Measurements from ENCODE around the gene CLIC6.

Gene CLIC6

DNA sequence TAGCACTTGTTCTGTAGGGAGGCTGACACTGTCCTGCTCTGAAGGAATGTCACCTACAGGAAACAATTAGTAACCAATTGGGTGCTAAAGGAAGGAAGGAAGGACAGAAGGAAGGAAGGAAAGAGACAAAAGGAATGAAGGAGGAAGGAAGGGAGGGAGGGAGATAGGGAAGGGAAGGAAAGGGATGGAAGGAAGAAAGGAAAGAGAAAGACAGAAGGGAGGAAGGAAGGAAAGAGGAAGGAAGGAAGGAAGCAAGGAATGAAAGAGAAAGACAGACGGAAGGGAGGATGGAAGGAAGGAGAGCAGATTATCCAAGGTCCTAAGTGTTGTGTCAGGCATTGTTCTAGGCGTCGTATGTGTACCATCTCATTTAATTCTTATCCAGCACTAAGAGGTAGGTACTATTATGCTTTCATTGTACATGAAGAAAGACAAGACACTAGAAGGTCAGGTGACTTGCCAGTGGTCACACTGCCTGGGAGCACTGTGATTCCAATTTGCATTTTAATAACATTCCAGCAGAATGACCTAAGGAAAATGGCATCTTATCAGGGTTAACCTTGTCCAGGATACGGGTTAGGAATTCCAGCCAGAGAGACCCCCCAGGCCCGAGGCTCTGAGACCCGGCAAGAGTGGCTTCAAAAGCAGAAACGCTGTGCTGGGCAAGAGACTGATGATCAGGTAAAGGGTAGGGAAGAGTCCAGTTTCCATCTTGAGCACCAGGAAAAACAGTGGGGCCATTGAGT, 29.6 kb downstream of the CLIC6 start:
- no peak overlapping the region for H3K4me2 ChIP-seq (ENCODE audit: low read depth, low read length)
- H4K20me1 ChIP-seq (ENCODE audit: insufficient read depth, low read length), result no peaks in the 10 kb centered on the region
- no peak overlapping the region for H3K27ac ChIP-seq (ENCODE audit: low read length)
- H3K9me3 ChIP-seq (replicated peaks; ENCODE audit: insufficient read depth, low read length), result no peaks in the 10 kb centered on the region
- H3K9ac ChIP-seq (ENCODE audit: low read length), result no peak overlapping the region
- H3K9me2 ChIP-seq (replicated peaks; ENCODE audit: insufficient read depth, low read length), result no peaks in the 10 kb centered on the region
- no peak overlapping the region for H3K4me3 ChIP-seq (ENCODE audit: low read length)
- no peak for DNase-seq
- no peak overlapping the region for H2AFZ ChIP-seq (ENCODE audit: low read length)
- H3K79me2 ChIP-seq (ENCODE audit: low read length), result no peaks in the 10 kb centered on the region
- H3K27me3 ChIP-seq (replicated peaks; ENCODE audit: insufficient read depth, low read length), result no peaks in the 10 kb centered on the region
- H3K36me3 ChIP-seq (replicated peaks; ENCODE audit: insufficient read depth, low read length), result no peaks in the 10 kb centered on the region
- H3F3A ChIP-seq (ENCODE audit: insufficient read depth, low read length), result no peaks in the 10 kb centered on the region
- H3K4me1 ChIP-seq (ENCODE audit: low read length), result peaks cover 3% of the 10 kb centered on the region; the same call in 1 of the 2 replicates
- TF ChIP-seq EZH2 (optimal IDR thresholded peaks at IDR 0.05; ENCODE audit: low read depth, low read length) (no peak), EZH2phosphoT487 (IDR thresholded peaks at IDR 0.05; ENCODE audit: low read length) (no peak)
- TF ChIP-seq, protein P1, sequence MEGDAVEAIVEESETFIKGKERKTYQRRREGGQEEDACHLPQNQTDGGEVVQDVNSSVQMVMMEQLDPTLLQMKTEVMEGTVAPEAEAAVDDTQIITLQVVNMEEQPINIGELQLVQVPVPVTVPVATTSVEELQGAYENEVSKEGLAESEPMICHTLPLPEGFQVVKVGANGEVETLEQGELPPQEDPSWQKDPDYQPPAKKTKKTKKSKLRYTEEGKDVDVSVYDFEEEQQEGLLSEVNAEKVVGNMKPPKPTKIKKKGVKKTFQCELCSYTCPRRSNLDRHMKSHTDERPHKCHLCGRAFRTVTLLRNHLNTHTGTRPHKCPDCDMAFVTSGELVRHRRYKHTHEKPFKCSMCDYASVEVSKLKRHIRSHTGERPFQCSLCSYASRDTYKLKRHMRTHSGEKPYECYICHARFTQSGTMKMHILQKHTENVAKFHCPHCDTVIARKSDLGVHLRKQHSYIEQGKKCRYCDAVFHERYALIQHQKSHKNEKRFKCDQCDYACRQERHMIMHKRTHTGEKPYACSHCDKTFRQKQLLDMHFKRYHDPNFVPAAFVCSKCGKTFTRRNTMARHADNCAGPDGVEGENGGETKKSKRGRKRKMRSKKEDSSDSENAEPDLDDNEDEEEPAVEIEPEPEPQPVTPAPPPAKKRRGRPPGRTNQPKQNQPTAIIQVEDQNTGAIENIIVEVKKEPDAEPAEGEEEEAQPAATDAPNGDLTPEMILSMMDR (IDR thresholded peaks at IDR 0.05; ENCODE audit: low read length), result no peak

GRCh38 chr21:34700605-34701004, 31.8 kb downstream of the CLIC6 start:
- Histone ChIP-seq H3K27me3 (replicated peaks; ENCODE audit: insufficient read depth, low read length) (no peaks in the 10 kb centered on the region), H3K4me3 (ENCODE audit: low read length) (no peak overlapping the region), H3K9me3 (replicated peaks; ENCODE audit: insufficient read depth, low read length) (no peaks in the 10 kb centered on the region), H3K4me2 (ENCODE audit: low read depth, low read length) (no peak overlapping the region), H2AFZ (ENCODE audit: low read length) (no peak overlapping the region), H4K20me1 (ENCODE audit: insufficient read depth, low read length) (no peaks in the 10 kb centered on the region), H3K4me1 (ENCODE audit: low read length) (peaks cover 3% of the 10 kb centered on the region; the same call in 1 of the 2 replicates), H3K79me2 (ENCODE audit: low read length) (no peaks in the 10 kb centered on the region), H3K36me3 (replicated peaks; ENCODE audit: insufficient read depth, low read length) (no peaks in the 10 kb centered on the region), H3F3A (ENCODE audit: insufficient read depth, low read length) (no peaks in the 10 kb centered on the region), H3K9ac (ENCODE audit: low read length) (no peak overlapping the region), H3K9me2 (replicated peaks; ENCODE audit: insufficient read depth, low read length) (no peaks in the 10 kb centered on the region), H3K27ac (ENCODE audit: low read length) (no peak overlapping the region)
- no peak for DNase-seq
- TF ChIP-seq, protein P1 (IDR thresholded peaks at IDR 0.05; ENCODE audit: low read length), result no peak
- TF ChIP-seq EZH2phosphoT487 (IDR thresholded peaks at IDR 0.05; ENCODE audit: low read length) (no peak), EZH2 (optimal IDR thresholded peaks at IDR 0.05; ENCODE audit: low read depth, low read length) (no peak)

GRCh38 chr21:34701726-34702125, 32.9 kb downstream of the CLIC6 start:
- Histone ChIP-seq H3F3A (ENCODE audit: insufficient read depth, low read length) (no peaks in the 10 kb centered on the region), H3K27ac (ENCODE audit: low read length) (no peak overlapping the region), H4K20me1 (ENCODE audit: insufficient read depth, low read length) (no peaks in the 10 kb centered on the region), H3K4me3 (ENCODE audit: low read length) (no peak overlapping the region), H3K27me3 (replicated peaks; ENCODE audit: insufficient read depth, low read length) (no peaks in the 10 kb centered on the region), H3K36me3 (replicated peaks; ENCODE audit: insufficient read depth, low read length) (no peaks in the 10 kb centered on the region), H2AFZ (ENCODE audit: low read length) (no peak overlapping the region), H3K9ac (ENCODE audit: low read length) (no peak overlapping the region), H3K9me2 (replicated peaks; ENCODE audit: insufficient read depth, low read length) (no peaks in the 10 kb centered on the region), H3K4me1 (ENCODE audit: low read length) (no peaks in the 10 kb centered on the region), H3K9me3 (replicated peaks; ENCODE audit: insufficient read depth, low read length) (no peaks in the 10 kb centered on the region), H3K4me2 (ENCODE audit: low read depth, low read length) (no peak overlapping the region), H3K79me2 (ENCODE audit: low read length) (no peaks in the 10 kb centered on the region)
- TF ChIP-seq EZH2phosphoT487 (IDR thresholded peaks at IDR 0.05; ENCODE audit: low read length) (no peak), EZH2 (optimal IDR thresholded peaks at IDR 0.05; ENCODE audit: low read depth, low read length) (no peak)
- TF ChIP-seq, protein P1 (IDR thresholded peaks at IDR 0.05; ENCODE audit: low read length), result no peak
- DNase-seq, result no peak
